A549 (cell line): Measurements from ENCODE around the gene MOV10L1. TPM values are rescaled to one million over a fixed set of nuclear protein-coding genes. Genes with fewer than 3 reads are reported as not detected.

Source experiments
- ATAC-seq, 2 experiments: fragments of 200-7000 bp in 1 of 2; fragments of >200 bp in 1 of 2; cut with Nextera tagmentation in 1 of 2; cut with Tn5 transposase in 1 of 2; 3 replicates each; pipeline versions ENCODE4 v1.8.0 to v1.9.1; 2018 to 2020; ENCODE audit warnings: mild to moderate bottlenecking in 1 of 2, moderate library complexity in 1 of 2
- CTCF ChIA-PET: fragments of 300-600 bp; sonication (Branson Sonifier 250); formaldehyde crosslinking; extraction: SDS; loops from one replicate; lab custom pipeline; 2021; ENCODE audit warnings: antibody characterized with exemption, inconsistent platforms; lab: Yijun Ruan, JAX
- POLR2A ChIA-PET: fragments of 350-600 bp; formaldehyde crosslinking; extraction: SDS; loops from one replicate; lab custom pipeline; 2021; ENCODE audit warnings: antibody characterized with exemption, inconsistent platforms; lab: Yijun Ruan, JAX
- DNase-seq, 2 experiments: peaks; one replicate each; pipeline versions ENCODE4 v3.0.0 to v3.0.0-alpha.2; 2011 to 2016; ENCODE audit warnings: low read depth in 1 of 2, low spot score in 1 of 2
- FAIRE-seq: peaks from 2 replicates; lab custom pipeline; 2011; peaks lifted over from hg19 to GRCh38; lab: Jason Lieb, UNC
- H3K27ac ChIP-seq, 2 experiments: fragments of >200 bp; sonication (Bioruptor Twin); formaldehyde crosslinking; 3 replicates each; pipeline ENCODE4 v1.5.1; 2016 to 2017
- H3K4me1 ChIP-seq: fragments of >200 bp; sonication (Bioruptor Twin); formaldehyde crosslinking; 3 replicates; pipeline ENCODE4 v1.6.1; 2016
- H3K4me2 ChIP-seq: fragments of >200 bp; sonication (Bioruptor Twin); formaldehyde crosslinking; 3 replicates; pipeline ENCODE4 v1.6.1; 2016
- H3K4me3 ChIP-seq: fragments of >200 bp; sonication (Bioruptor Twin); formaldehyde crosslinking; 3 replicates; pipeline ENCODE4 v1.5.1; 2016
- H3K9me3 ChIP-seq: fragments of >200 bp; sonication (Bioruptor Twin); formaldehyde crosslinking; 3 replicates; pipeline ENCODE4 v1.6.1; 2016
- FOXS1 ChIP-seq: fragments of 250-450 bp; sonication (Bioruptor Pico); IDR thresholded peaks from 2 replicates; pipeline ENCODE4 v1.5.0; 2020; ENCODE audit warnings: mild to moderate bottlenecking, moderate library complexity
- HEYL ChIP-seq: fragments of 250-450 bp; sonication (Bioruptor Pico); IDR thresholded peaks from 2 replicates; pipeline ENCODE4 v1.8.0; 2021; ENCODE audit warnings: mild to moderate bottlenecking, moderate library complexity
- MAFK ChIP-seq: fragments of 450-650 bp; IDR thresholded peaks from 2 replicates; pipeline ENCODE4 v1.6.1; 2014; ENCODE audit not compliant: partially characterized antibody
- MAZ ChIP-seq: fragments of 150-350 bp; IDR thresholded peaks from 2 replicates; pipeline ENCODE4 v1.6.1; 2014; ENCODE audit warnings: antibody characterized with exemption, low read depth, low read length, borderline replicate concordance
- NFE2L2 ChIP-seq: fragments of 150-350 bp; conservative IDR thresholded peaks from 2 replicates; pipeline ENCODE4 v1.6.1; 2014; ENCODE audit warnings: low read length
- POLR2A ChIP-seq: IDR thresholded peaks from 2 replicates; pipeline ENCODE4 v1.6.1; 2012; ENCODE audit warnings: mild to moderate bottlenecking, low read length
- POLR2AphosphoS2 ChIP-seq: conservative IDR thresholded peaks from 2 replicates; pipeline ENCODE4 v1.6.1; 2012; ENCODE audit warnings: low read length, improper control_type of control experiment, inconsistent platforms
- RARB ChIP-seq: fragments of 250-450 bp; sonication (Bioruptor Pico); IDR thresholded peaks from 2 replicates; pipeline ENCODE4 v1.8.0; 2021; ENCODE audit warnings: mild to moderate bottlenecking, moderate library complexity
- RFX5 ChIP-seq: fragments of 450-650 bp; IDR thresholded peaks from 2 replicates; pipeline ENCODE4 v1.7.1; 2014; ENCODE audit warnings: antibody characterized with exemption, mild to moderate bottlenecking, moderate library complexity
- RNF2 ChIP-seq: fragments of 200-600 bp; sonication (generic); IDR thresholded peaks from 2 replicates; pipeline ENCODE4 v1.6.1; 2016; ENCODE audit warnings: low read depth, mild to moderate bottlenecking, antibody characterized with exemption, moderate library complexity, borderline replicate concordance
- SMC3 ChIP-seq: fragments of >200 bp; sonication (Bioruptor Twin); formaldehyde crosslinking; IDR thresholded peaks from 3 replicates; pipeline ENCODE4 v1.6.1; 2018; ENCODE audit warnings: inconsistent platforms
- WGBS: methylation state at CpG from one replicate; pipeline ENCODE4 v1.1.6; 2017; ENCODE audit errors: missing lambda C conversion rate; 5-methylcytosine and 5-hydroxymethylcytosine counted together
- polyA plus RNA-seq, 4 experiments: library from polyadenylated mRNA; depleted of rRNA in 3 of 4; stranded (reverse); fragments of >200 nt; fragmentation: RNase III in 1 of 4; extraction: RNeasy Plus Mini Kit Qiagen cat#74134 plus additional on column Dnase treatment in 1 of 4; gene quantifications; 2 replicates in 3 of 4; 3 replicates in 1 of 4; pipeline ENCODE4 v1.2.3, GENCODE V29; 2011 to 2017
- TF ChIP-seq, protein P1 (sequence below): IDR thresholded peaks from 2 replicates; pipeline ENCODE4 v1.6.1; 2012; ENCODE audit warnings: low read depth, borderline replicate concordance
- TF ChIP-seq, protein P2 (sequence below): IDR thresholded peaks from 2 replicates; pipeline ENCODE4 v1.6.1; 2012
- TF ChIP-seq, protein P3 (sequence below): fragments of 250-450 bp; sonication (Bioruptor Pico); IDR thresholded peaks from 2 replicates; pipeline ENCODE4 v1.5.0; 2020; ENCODE audit warnings: low read depth, mild to moderate bottlenecking, moderate library complexity
- TF ChIP-seq, protein P4 (sequence below): fragments of >200 bp; sonication (Bioruptor Twin); formaldehyde crosslinking; IDR thresholded peaks from 3 replicates; pipeline ENCODE4 v1.5.1; 2016
- TF ChIP-seq, protein P5 (sequence below): fragments of >200 bp; sonication (Bioruptor Twin); formaldehyde crosslinking; IDR thresholded peaks from 3 replicates; pipeline ENCODE4 v1.6.1; 2016

Gene MOV10L1
- polyA plus RNA-seq, 2 of the 4 experiments (the other 2 are of a cell fraction), result 0.04 TPM

DNA sequence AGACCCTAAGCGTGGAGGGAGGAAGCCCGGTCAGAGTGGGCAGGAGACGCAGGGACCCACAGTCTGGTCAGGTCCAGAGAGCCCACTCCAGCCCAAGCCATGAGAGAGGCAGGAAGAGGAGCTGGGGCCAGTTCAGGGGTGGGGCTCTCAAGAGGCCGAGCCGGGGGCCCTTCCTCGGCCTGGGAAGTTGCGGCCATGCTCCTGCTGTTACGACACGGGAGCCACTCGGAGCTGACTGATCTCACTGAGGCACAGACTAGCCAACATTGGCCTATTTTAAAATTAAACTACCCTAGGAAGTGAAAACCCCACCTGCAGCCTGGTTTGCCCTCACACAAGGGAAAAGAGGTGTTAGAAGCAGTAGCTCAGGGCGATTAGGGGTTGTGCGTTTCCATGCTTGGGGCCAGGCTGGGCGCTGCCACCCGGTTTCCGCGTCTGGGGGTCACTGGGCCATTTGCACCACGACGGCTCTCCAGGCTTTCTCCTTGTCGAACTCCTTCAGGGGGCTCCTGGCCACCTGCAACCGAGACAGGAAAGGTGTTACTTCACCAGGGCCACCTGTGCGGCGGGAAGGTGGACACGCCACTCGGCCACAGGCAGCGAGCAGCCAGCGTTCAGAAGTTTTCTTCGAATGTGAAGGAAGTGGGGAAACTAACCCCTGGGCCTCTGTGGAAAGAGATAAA, 28.5 kb upstream of the MOV10L1 start:
- no peak for DNase-seq
- H3K4me1 ChIP-seq, result peaks cover 9% of the 10 kb centered on the region; the same call in 2 of the 3 replicates
- H3K4me3 ChIP-seq, result no peak overlapping the region
- H3K4me2 ChIP-seq, result no peak overlapping the region
- H3K9me3 ChIP-seq, result no peaks in the 10 kb centered on the region
- TF ChIP-seq, protein P1, sequence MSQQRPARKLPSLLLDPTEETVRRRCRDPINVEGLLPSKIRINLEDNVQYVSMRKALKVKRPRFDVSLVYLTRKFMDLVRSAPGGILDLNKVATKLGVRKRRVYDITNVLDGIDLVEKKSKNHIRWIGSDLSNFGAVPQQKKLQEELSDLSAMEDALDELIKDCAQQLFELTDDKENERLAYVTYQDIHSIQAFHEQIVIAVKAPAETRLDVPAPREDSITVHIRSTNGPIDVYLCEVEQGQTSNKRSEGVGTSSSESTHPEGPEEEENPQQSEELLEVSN, result no peak
- TF ChIP-seq, protein P2, sequence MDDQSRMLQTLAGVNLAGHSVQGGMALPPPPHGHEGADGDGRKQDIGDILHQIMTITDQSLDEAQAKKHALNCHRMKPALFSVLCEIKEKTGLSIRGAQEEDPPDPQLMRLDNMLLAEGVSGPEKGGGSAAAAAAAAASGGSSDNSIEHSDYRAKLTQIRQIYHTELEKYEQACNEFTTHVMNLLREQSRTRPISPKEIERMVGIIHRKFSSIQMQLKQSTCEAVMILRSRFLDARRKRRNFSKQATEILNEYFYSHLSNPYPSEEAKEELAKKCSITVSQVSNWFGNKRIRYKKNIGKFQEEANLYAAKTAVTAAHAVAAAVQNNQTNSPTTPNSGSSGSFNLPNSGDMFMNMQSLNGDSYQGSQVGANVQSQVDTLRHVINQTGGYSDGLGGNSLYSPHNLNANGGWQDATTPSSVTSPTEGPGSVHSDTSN, result no peak
- no peak for FAIRE-seq
- H3K27ac ChIP-seq, result no peak overlapping the region
- ATAC-seq, result no peak
- POLR2A ChIA-PET, result no interaction called here
- CTCF ChIA-PET, result no interaction called here
- WGBS, result 84% methylated on average over 16 of the region's 27 CpGs

DNA sequence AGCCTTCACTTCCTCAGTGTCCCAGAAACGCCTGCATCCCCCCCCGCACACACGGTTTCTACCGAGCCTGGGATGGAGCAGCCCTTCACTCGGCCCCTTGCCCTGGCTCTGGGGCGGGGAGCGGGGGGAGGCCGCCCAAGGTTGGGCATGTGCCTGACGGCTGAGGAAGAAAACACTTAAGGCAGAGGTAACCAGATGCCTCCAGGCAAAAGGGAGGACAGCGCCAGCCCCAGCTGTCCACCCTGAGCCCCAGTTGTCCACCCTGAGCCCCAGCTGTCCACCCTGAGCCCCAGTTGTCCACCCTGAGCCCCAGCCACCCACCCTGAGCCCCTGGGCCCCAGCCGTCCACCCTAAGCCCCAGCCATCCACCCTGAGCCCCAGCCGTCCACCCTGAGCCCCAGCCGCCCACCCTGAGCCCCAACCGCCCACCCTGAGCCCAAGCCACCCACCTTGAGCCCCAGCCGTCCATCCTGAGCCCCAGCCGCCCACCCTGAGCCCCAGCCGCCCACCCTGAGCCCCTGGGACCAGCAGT, 27.9 kb upstream of the MOV10L1 start:
- ChIA-PET CTCF (no interaction called here), POLR2A (no interaction called here)
- TF ChIP-seq RARB (no peak), NFE2L2 (no peak), SMC3 (no peak), POLR2A (no peak), RNF2 (no peak), POLR2AphosphoS2 (no peak), MAFK (no peak), RFX5 (no peak), MAZ (no peak)
- TF ChIP-seq, protein P3, sequence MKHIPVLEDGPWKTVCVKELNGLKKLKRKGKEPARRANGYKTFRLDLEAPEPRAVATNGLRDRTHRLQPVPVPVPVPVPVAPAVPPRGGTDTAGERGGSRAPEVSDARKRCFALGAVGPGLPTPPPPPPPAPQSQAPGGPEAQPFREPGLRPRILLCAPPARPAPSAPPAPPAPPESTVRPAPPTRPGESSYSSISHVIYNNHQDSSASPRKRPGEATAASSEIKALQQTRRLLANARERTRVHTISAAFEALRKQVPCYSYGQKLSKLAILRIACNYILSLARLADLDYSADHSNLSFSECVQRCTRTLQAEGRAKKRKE, result no peak
- TF ChIP-seq, protein P2, result no peak
- FAIRE-seq, result no peak
- no peak for ATAC-seq
- 36% methylated on average over 8 of the region's 17 CpGs for WGBS
- Histone ChIP-seq H3K27ac (no peak overlapping the region), H3K9me3 (no peaks in the 10 kb centered on the region), H3K4me1 (peaks cover 9% of the 10 kb centered on the region; the same call in 2 of the 3 replicates), H3K4me3 (no peak overlapping the region), H3K4me2 (no peak overlapping the region)
- no peak for DNase-seq

DNA sequence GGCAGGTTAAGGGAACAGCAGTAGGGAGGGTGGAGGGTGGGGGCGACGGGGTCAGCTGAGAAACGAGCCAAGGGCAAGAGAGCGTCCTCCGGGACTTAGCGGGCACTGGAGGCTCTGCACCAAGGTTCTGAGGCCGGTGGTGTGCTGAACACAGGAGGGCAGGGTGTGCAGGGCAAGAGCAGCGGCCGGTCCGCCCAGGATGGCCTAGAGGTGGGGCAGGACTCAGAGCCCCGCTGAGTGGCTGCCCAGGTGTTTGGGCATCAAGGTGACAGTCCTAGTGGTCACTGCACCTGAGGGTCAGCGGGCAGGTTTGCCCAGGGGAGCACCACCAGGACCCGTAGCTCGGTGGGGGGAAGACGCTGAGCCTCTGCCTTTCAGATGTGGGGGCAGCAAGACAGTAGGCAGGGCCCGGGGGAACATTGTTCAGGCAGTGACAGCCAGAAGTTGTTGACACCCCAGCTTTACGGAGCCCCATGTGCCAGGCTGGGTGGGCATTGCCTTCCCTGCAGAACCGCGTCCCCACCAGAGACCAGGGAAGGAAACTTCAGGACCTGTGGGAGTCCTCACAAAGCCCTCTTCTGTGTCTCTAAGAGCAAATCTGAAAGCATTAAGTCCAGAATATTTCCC, 27.2 kb upstream of the MOV10L1 start:
- H3K4me3 ChIP-seq, result no peak overlapping the region
- TF ChIP-seq RFX5 (no peak), RNF2 (no peak), FOXS1 (CRISPR knock-in tag) (no peak), HEYL (CRISPR knock-in tag) (no peak)
- TF ChIP-seq, protein P4, sequence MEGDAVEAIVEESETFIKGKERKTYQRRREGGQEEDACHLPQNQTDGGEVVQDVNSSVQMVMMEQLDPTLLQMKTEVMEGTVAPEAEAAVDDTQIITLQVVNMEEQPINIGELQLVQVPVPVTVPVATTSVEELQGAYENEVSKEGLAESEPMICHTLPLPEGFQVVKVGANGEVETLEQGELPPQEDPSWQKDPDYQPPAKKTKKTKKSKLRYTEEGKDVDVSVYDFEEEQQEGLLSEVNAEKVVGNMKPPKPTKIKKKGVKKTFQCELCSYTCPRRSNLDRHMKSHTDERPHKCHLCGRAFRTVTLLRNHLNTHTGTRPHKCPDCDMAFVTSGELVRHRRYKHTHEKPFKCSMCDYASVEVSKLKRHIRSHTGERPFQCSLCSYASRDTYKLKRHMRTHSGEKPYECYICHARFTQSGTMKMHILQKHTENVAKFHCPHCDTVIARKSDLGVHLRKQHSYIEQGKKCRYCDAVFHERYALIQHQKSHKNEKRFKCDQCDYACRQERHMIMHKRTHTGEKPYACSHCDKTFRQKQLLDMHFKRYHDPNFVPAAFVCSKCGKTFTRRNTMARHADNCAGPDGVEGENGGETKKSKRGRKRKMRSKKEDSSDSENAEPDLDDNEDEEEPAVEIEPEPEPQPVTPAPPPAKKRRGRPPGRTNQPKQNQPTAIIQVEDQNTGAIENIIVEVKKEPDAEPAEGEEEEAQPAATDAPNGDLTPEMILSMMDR, result no peak
- TF ChIP-seq, protein P5, sequence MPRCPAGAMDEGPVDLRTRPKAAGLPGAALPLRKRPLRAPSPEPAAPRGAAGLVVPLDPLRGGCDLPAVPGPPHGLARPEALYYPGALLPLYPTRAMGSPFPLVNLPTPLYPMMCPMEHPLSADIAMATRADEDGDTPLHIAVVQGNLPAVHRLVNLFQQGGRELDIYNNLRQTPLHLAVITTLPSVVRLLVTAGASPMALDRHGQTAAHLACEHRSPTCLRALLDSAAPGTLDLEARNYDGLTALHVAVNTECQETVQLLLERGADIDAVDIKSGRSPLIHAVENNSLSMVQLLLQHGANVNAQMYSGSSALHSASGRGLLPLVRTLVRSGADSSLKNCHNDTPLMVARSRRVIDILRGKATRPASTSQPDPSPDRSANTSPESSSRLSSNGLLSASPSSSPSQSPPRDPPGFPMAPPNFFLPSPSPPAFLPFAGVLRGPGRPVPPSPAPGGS, result no peak
- TF ChIP-seq, all 56 proteins: peak for 0
- no peak for ATAC-seq
- H3K4me1 ChIP-seq, result peaks cover 9% of the 10 kb centered on the region; the same call in 2 of the 3 replicates
- no peak overlapping the region for H3K4me2 ChIP-seq
- 81% methylated on average over 17 of the region's 19 CpGs for WGBS
- FAIRE-seq, result no peak
- H3K9me3 ChIP-seq, result no peaks in the 10 kb centered on the region
- no peak overlapping the region for H3K27ac ChIP-seq
- ChIA-PET POLR2A (no interaction called here), CTCF (no interaction called here)
- no peak for DNase-seq
